Esophagus (tissue), 2 donors: ENCODE measurements around the gene CARD9. TPM values are rescaled to one million over a fixed set of nuclear protein-coding genes. Genes with fewer than 3 reads are reported as not detected.

Source experiments
- H3K27ac ChIP-seq, 2 donors: one replicate each; pipeline ENCODE4 v1.5.1; 2013; ENCODE audit warnings: low read depth in 2 of 2, mild to moderate bottlenecking in 2 of 2, inconsistent platforms in 1 of 2, low read length in 1 of 2, moderate library complexity in 1 of 2
- H3K27me3 ChIP-seq, 2 donors: one replicate each; pipeline ENCODE4 v1.6.1; 2013; ENCODE audit warnings: low read length in 2 of 2, control low read depth in 1 of 2, mild to moderate bottlenecking in 1 of 2; ENCODE audit not compliant: insufficient read depth in 2 of 2, control insufficient read depth in 1 of 2
- H3K36me3 ChIP-seq, 2 donors: one replicate each; pipeline ENCODE4 v1.6.1; 2013; ENCODE audit warnings: low read length in 1 of 2; ENCODE audit not compliant: control insufficient read depth in 2 of 2, insufficient read depth in 2 of 2
- H3K4me1 ChIP-seq, 2 donors: one replicate each; pipeline ENCODE4 v1.6.1; 2013; ENCODE audit warnings: low read length in 1 of 2; ENCODE audit not compliant: control insufficient read depth in 2 of 2, insufficient read depth in 2 of 2
- H3K4me3 ChIP-seq, 2 donors: one replicate each; pipeline ENCODE4 v1.5.1; 2013; ENCODE audit warnings: low read length in 2 of 2, mild to moderate bottlenecking in 2 of 2, low read depth in 1 of 2, moderate library complexity in 1 of 2
- H3K9me3 ChIP-seq, 2 donors: one replicate each; pipeline ENCODE4 v1.6.1; 2013; ENCODE audit warnings: mild to moderate bottlenecking in 2 of 2, low read depth in 1 of 2, low read length in 1 of 2, moderate library complexity in 1 of 2; ENCODE audit not compliant: control insufficient read depth in 2 of 2, insufficient read depth in 1 of 2
- WGBS, 2 donors: extraction: QIAGEN DNeasy Blood & Tissue Kit; methylation state at CpG; one replicate each; pipeline ENCODE4 v1.1.7; 2013; 5-methylcytosine and 5-hydroxymethylcytosine counted together
- polyA plus RNA-seq, 2 donors: library from polyadenylated mRNA; stranded (reverse); fragments of 200-250 nt; gene quantifications; one replicate each; pipeline ENCODE4 v1.2.3, GENCODE V29; 2013
- donor health status: healthy with polysubstance abuse.
- donor health status: Bipolar disorder and iron deficiency.

CARD9 gene
- polyA plus RNA-seq, 2 donors = 1.1 to 1.8 TPM

GRCh38 chr9:136367296-136368145 is 5.9 kb downstream of the CARD9 start:
- H3K9me3 ChIP-seq = no peaks in the 10 kb centered on the region
- H3K27ac ChIP-seq = no peak overlapping the region
- WGBS, 2 donors = 84% methylated on average over 42 to 45 of the region's 45 CpGs
- peaks cover 4 to 18% of the 10 kb centered on the region in 2 donors for H3K4me1 ChIP-seq
- H3K4me3 ChIP-seq = no peak overlapping the region
- no peaks in the 10 kb centered on the region for H3K27me3 ChIP-seq
- no peaks in the 10 kb centered on the region for H3K36me3 ChIP-seq

DNA sequence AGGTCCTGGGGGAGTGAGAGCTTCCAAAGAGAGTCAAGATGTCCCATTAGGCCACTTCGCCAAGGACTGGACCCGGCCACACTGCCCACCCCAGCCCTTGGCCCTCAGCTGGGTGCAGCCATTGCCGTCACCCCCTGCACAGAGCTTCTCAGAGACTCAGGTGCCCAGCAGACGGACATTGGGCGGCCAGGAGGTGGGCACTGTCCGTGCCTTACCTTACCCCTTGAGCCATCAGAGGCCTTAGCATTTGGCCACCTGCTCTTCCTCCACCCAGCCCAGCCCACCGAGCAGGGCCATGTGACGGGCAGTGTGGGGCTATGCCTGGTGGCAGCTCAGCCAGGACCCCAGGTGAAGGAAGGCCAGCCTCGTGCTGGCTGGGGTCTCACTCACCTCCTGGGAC is 6.6 kb downstream of the CARD9 start:
- Histone ChIP-seq H3K27me3 (no peaks in the 10 kb centered on the region), H3K36me3 (peaks cover 0 to 1% of the 10 kb centered on the region in 2 donors), H3K27ac (no peak overlapping the region), H3K4me1 (peaks cover 4 to 14% of the 10 kb centered on the region in 2 donors), H3K9me3 (no peaks in the 10 kb centered on the region), H3K4me3 (no peak overlapping the region)
- WGBS, 2 donors = 82 to 87% methylated on average over 9 of the region's 9 CpGs

GRCh38 chr9:136365775-136366222 is 7.7 kb downstream of the CARD9 start:
- WGBS, 2 donors = 68 to 78% methylated on average over 9 of the region's 9 CpGs
- Histone ChIP-seq H3K4me3 (no peak overlapping the region), H3K36me3 (peaks cover 0 to 3% of the 10 kb centered on the region in 2 donors), H3K4me1 (peaks cover 4 to 16% of the 10 kb centered on the region in 2 donors), H3K27me3 (no peaks in the 10 kb centered on the region), H3K27ac (no peak overlapping the region), H3K9me3 (no peaks in the 10 kb centered on the region)

GRCh38 chr9:136364942-136365774 is 8.3 kb downstream of the CARD9 start:
- Histone ChIP-seq H3K27me3 (no peaks in the 10 kb centered on the region), H3K4me3 (no peak overlapping the region), H3K36me3 (peaks cover 0 to 3% of the 10 kb centered on the region in 2 donors), H3K4me1 (peaks cover 4 to 14% of the 10 kb centered on the region in 2 donors), H3K9me3 (no peaks in the 10 kb centered on the region), H3K27ac (no peak overlapping the region)
- 73 to 77% methylated on average over 31 of the region's 31 CpGs for WGBS, 2 donors

DNA sequence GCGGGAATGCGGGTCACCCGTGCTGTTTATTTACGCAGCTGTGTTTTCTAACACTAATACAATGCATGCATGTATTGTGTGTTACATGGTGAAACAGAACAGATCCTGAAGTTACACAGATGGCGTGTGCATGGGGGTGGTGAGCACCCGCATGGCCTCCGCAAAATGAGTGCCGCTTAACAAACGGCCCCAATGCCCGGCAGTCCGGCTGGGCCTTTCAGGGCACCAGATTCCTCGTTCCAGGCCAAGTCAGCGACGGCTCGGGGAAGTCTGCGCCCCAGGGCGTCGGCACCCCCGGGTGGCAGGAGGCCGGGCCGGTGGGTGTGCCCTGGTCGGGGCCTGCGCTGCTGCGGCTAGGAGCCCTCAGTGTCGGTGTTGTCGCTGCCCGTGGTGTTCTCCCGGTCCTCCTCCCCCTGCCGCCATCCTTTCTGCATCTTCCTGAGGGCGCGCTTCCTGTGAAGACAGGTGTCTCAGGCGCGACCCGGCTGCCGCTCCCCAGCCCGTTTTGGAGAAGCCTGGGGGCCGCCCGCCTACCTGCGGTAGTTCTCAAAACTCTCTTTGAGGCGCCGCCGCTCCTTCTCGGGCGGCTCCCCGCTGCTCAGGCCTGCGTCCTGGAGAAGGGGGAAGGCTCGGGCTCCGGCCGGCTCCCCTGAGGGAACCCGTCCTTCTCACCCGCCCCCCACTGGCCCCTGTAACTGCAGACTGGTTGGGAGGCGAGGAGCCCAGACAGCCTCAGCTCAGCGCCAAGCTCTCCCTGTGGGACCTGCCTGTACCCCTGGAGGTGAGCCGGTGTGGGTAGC is 9.3 kb downstream of the CARD9 start:
- no peaks in the 10 kb centered on the region for H3K9me3 ChIP-seq
- H3K4me3 ChIP-seq = peak overlapping the region; percentile 75 to 95
- H3K4me1 ChIP-seq = peaks cover 4 to 14% of the 10 kb centered on the region in 2 donors
- H3K27ac ChIP-seq = no peak overlapping the region
- H3K27me3 ChIP-seq = no peaks in the 10 kb centered on the region
- H3K36me3 ChIP-seq = peaks cover 0 to 4% of the 10 kb centered on the region in 2 donors
- WGBS, 2 donors = 24 to 33% methylated on average over 52 to 54 of the region's 54 CpGs

GRCh38 chr9:136363106-136363948 is 10.1 kb downstream of the CARD9 start, which contains the start of gene DNLZ:
DNLZ (minus strand) TSS chr9:136363744; CDS start chr9:136363714, 30 bp downstream.
- peak within 1 kb of the TSS; percentile 75 to 95 for H3K4me3 ChIP-seq
- WGBS, 2 donors = 1% methylated on average over 93 to 97 of the region's 97 CpGs
- peak within 1 kb of the TSS; percentile 96 to 98 for H3K27ac ChIP-seq
- peaks cover 4 to 14% of the 10 kb centered on the region in 2 donors for H3K4me1 ChIP-seq
- no peaks in the 10 kb centered on the region for H3K27me3 ChIP-seq
- peaks cover 0 to 5% of the 10 kb centered on the region in 2 donors for H3K36me3 ChIP-seq
- no peaks in the 10 kb centered on the region for H3K9me3 ChIP-seq

GRCh38 chr9:136362450-136362784 is 11.1 kb downstream of the CARD9 start:
- no peaks in the 10 kb centered on the region for H3K9me3 ChIP-seq
- no peak overlapping the region for H3K27ac ChIP-seq
- no peak overlapping the region for H3K4me3 ChIP-seq
- H3K4me1 ChIP-seq = peaks cover 4 to 14% of the 10 kb centered on the region in 2 donors
- peaks cover 0 to 10% of the 10 kb centered on the region in 2 donors for H3K36me3 ChIP-seq
- 72 to 82% methylated on average over 6 of the region's 6 CpGs for WGBS, 2 donors
- no peaks in the 10 kb centered on the region for H3K27me3 ChIP-seq

DNA sequence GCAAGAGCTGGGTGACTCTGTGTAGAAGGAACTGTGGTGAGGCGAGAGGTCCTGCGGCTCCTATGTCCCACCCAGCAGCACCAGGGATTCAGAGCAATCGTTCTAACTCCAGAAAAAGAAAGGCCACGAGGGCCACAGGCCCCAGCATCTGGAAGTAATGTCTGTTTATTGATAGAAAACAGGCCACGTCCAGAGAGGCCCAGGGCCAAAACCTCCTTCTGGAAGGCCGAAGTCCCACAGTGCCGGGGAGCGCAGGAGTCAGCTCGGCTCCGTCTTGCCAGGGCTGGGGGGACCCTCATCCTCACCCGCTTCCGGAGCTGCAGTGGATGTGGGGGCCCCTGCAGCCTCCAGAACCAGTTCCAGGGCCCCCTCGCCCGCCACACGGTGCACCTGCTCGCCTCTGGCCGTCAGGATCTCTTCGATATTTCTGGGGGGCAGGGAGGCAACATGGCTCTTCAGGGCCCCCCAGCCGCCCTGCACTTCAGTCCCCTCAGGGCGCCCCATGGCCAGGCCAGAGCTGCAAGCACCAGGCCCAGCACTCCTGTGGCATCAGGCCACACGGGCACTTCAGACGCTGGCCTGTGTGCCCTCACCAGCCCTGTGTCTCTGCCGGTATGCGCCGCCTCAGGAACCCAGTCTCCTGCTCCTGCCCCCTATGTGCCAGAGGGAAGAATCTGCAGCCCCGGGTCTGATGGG is 11.6 kb downstream of the CARD9 start:
- no peak overlapping the region for H3K4me3 ChIP-seq
- H3K36me3 ChIP-seq = peaks cover 0 to 10% of the 10 kb centered on the region in 2 donors
- 84 to 87% methylated on average over 23 to 26 of the region's 26 CpGs for WGBS, 2 donors
- H3K27me3 ChIP-seq = no peaks in the 10 kb centered on the region
- H3K9me3 ChIP-seq = no peaks in the 10 kb centered on the region
- H3K4me1 ChIP-seq = peaks cover 4 to 14% of the 10 kb centered on the region in 2 donors
- H3K27ac ChIP-seq = no peak overlapping the region
